Stimulated activated CD8-positive, alpha-beta memory T cell treated with anti-CD3 and anti-CD28 coated beads, Interleukin-2, amount 100 ng/mL, for 1 hour (primary cell): Measurements from ENCODE around the gene MC1R.

Experiments used
- DNase-seq, 2 donors: peaks; one replicate each; pipeline ENCODE4 v3.0.0-alpha.2; 2020; ENCODE audit warnings: low read depth in 2 of 2

Gene MC1R

DNA sequence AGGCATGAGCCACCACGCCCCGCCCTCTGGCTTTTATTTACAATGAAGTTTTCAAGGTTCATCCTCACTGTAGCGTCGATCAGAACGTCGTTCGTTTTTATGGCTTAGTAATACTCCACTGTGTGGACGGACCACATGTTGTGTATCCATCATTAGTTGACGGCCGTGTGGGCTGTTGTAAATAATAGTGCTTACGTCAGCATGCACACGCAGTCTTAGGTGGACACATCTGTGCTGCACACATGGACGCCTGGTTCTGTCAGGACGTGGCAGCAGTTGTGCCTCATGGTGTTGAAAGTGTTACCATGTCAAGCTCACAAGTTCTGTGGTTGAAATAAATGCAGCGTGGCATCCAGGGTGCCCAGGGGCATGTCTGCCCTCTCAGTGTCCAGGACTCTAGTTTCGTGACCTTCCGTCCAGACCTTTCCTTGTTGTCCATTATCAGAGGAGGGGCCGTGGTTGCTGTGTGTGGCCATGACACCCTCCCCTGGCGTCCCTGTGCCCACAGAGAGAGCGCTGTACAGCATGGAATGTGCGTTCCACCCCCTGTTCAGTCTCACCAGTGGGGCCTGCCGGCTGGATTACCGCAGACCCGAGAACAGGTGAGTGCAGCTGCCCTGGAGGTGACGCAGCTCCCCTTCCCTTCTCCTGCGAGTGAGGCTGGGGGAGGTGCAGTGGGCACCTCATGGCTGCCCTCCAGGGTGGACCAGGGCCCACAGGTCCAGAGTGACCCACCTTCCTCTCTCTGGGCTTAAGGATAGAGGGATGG lies 23.0 kb upstream of the MC1R start:
- DNase-seq = no peak

DNA sequence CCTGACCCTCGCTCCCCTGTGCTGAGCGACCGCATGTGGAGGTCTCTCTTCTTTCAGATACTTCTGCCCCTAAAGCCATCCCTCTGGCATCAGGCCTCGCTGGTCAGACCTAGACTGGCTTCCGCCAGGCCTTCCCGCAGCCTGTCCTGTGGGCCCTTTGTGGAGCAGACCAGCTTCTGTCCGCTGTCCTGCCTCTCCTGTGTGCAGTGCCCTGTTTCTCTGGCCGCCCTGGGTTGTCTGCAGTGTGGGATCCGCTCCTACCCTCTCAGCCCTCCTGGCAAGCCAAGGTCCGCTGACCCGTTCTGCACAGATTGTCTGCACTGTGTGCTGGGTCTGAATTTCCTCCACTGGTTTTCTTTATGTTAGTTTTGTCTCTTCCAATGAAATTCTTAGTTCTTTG lies 21.5 kb upstream of the MC1R start:
- DNase-seq = no peak

DNA sequence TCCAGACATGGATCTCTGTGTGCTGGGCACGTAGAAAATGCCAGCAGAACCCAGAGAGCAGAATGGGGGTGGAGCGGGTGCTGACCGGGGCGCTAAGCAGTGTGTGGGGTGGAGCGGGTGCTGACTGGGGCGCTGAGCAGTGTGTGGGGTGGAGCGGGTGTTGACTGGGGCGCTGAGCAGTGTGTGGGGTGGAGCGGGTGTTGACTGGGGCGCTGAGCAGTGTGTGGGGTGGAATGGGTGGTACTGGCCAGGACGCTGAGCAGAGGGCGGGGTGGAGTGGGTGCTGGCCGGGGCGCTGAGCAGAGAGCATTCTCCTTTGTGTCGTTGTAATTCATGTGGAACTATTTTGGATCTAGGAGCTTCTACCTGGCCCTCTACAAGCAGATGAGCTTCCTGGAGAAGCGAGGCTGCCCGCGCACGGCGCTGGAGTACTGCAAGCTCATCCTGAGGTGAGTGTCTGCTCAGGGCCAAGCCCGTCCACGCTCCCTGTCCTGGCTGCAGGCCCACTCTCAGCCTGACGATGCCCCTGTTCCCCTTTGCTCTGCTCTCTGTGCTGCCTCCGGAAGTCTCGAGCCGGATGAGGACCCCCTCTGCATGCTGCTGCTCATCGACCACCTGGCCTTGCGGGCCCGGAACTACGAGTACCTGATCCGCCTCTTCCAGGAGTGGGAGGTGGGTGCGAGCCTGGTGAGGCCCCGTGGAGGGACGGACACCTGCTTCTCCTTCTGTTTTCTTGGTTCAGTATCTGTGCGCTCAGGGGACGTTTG lies 20.3 kb upstream of the MC1R start:
- no peak for DNase-seq

- no peak for DNase-seq
Observed at GRCh38 chr16:89899879-89900481, 18.7 kb upstream of the MC1R start.

- no peak for DNase-seq
Observed at GRCh38 chr16:89900885-89901284, 17.8 kb upstream of the MC1R start.

GRCh38 chr16:89902980-89903379 lies 15.7 kb upstream of the MC1R start:
- no peak for DNase-seq

DNA sequence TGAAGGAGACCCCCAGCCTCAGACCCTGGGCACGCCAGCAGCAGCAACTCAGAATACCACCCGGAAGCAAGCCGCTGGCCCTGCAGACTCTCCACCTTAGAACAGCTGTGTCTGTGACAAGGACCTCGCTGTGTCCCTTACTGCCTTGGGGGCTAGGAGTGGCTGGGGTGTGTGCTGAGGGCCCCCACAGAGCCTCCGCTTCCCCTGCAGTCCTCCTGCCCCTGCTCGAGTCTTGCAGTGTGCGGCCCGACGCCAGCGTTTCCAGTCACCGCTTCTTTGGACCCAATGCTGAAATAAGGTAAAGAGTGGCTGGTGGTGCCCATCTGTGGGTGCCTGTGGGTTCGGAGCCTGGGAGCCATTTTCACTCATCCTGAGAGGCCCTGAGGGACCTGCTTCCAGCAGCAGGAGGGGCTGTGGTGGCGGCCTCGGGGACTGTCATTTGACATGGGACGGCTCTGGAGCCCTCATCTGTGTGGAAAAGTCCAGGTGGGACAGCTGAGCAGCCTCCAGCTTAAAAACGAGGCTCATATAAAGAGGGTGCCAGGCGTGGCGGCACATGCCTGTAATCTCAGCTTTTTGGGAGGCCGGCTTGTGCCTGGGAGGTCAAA lies 14.7 kb upstream of the MC1R start:
- DNase-seq = no peak

GRCh38 chr16:89904606-89905510 lies 13.8 kb upstream of the MC1R start:
- no peak for DNase-seq

GRCh38 chr16:89905511-89906139 lies 13.0 kb upstream of the MC1R start:
- no peak for DNase-seq

GRCh38 chr16:89906140-89907025 lies 12.3 kb upstream of the MC1R start:
- no peak for DNase-seq

GRCh38 chr16:89907055-89907814 lies 11.4 kb upstream of the MC1R start:
- DNase-seq = no peak

GRCh38 chr16:89908236-89908635 lies 10.4 kb upstream of the MC1R start:
- no peak for DNase-seq

DNA sequence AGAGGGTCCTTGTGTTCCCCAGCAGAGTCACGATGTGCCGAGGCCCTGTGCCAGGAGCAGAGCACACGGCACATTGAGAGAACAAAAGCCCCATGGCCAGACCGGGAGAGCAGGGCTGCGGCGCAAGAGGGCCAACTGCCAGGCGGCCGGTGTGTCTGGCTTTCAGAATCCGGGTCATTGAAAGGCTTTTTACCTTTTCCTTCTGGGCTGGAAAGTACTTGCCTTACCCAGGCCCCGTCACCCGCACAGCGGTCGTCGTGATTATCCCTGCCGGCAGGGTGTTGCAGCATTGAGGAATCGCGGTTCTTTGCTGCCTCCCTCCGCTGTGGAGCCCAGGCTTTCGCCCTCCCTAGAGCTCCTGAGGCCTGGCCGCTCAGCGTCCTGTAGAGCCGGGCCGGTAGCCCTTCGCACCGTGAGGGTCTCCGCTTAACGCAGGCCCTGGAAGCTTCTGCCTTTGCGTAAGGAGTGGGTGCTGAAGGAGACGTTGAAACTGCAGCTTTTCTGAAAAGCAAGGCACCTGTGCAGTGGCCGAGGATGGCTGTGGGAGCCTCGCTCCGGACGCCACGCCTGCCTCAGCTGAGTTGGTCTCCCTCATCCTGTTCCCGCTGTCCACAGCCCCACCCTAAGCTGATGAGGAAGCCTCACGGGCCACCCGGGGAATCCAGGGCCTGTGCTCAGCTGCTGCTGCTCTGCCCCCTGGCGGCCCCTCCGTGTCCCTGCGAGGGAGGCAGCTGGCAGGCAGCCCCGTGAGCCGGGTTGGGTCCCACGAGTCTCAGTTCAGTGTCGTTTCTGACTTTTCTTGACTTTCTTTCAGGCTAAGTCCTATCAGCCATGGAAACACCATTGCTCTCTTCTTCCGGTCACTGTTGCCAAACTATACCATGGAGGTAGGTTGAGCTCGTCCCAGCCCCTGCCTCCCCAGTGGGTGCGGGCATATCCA lies 8.6 kb upstream of the MC1R start:
- peak in 1 of 2 donors; percentile 45 for DNase-seq

GRCh38 chr16:89910717-89911354 lies 7.8 kb upstream of the MC1R start:
- DNase-seq = no peak

GRCh38 chr16:89911375-89911774 lies 7.3 kb upstream of the MC1R start:
- no peak for DNase-seq

DNA sequence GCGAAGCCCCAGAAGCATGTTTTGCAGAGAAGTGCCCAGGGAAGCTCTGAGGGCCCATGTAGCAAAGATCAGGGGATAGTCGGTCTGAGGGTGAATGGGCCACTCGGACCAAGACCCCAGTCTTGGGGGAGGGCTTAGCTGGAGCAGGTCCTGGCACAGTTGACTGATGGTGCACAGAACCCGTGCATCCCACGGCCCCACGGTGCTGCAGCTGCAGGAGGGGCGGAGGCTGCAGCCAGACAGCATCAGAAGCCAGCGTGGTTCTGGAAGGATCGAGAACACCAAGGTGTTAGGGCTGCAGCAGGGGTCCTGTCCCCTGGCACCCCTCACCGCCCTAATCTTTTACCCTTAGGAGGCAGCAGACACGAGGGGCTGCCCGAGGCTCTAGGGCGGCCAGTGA lies 6.5 kb upstream of the MC1R start:
- DNase-seq = no peak

GRCh38 chr16:89912627-89913026 lies 6.0 kb upstream of the MC1R start:
- no peak for DNase-seq
